GM18498 (cell line): ENCODE measurements around the gene ABR.

ENCODE experiments used
- ATAC-seq: cut with Tn5 transposase; IDR thresholded peaks from one replicate; pipeline ENCODE4 v1.9.1; 2021; ENCODE audit warnings: mild to moderate bottlenecking, moderate library complexity; ENCODE audit not compliant: unreplicated experiment

The ABR gene

DNA sequence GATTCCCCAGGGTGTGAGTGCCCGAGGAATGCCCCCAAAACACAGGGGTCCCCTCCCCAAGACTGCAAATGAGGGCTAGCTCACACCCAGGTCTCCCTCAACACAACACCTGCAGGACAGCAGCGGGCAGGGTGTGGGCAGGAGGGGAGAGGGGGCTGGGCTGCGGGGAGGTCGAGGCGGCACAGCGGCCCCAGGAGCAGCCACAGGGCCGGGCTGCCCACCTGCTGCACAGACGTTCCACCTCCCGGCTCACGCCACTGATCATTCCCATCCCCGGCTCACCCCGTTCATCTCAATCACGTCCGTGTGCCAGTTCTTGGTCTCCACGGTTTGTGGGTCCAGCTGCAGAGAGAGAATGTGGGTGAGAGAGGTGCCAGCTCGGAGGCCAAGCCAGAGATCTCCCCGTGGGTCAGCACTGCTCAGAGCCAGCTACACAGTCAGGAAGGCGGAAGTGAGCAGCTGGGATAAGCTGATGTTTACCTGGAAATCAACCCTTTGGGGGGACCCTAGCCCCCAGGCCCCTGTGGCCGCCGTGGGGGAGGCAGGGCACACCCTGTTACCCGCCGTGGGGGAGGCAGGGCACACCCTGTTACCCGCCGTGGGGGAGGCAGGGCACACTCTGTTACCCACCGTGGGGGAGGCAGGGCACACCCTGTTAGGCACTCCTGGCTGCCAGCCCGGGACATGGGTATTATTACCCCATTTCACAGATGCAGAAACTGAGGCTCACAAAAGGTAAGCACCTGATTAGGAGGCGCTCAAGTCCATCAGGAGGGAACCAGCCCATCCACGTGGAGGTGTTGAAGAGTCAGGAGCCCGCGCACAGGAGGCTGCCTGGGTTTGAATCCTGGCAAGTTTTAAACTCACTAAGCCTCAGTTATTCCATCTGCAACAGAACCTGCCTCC lies 166.7 kb downstream of the ABR start:
- no peak for ATAC-seq

DNA sequence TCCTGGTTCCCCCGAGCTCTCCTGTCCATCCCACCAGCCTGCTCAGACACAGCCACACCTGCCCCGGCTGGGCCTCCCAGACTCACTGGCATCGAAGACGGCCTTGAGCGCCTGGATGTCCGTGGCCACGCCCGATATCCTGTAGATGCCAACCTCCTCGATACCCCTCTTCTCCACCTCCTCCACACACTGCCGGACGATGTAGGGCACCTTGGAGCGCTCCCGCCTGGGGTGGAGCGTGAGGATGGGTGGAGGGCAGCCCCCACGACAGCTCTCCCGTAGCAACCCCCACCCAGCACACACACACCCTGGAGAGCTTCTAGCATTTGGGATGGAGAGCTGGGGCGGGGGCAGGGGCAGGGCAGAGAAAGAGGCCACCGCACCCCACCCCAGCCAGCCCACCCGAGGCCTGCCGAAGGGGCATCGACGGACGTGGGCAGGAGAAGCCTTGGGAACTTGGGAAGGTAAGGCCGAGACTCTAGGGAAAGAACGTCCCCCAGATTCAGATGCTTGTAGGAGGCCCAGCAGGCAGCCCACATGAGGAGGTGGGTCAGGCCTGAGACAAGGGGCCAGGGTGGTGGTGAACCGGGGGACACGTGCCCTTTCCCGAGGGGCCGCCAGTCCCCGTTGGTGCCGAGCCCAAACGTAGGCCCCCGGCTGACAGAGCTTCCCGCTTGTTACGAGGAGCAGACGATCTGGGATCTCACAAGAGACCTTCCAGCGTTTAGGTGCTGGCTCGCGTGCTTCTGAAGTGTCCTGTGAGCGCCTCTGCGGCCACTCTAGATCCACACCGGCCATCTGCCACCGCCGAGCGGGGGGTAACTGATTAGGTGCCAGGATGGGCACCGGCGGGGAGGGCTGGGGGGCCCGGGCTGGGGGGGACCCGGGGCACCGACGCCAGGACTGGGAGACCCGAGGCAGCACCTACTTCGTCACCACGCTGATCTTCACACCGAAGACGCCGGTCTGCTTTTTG lies 167.7 kb downstream of the ABR start:
- ATAC-seq, result no peak

DNA sequence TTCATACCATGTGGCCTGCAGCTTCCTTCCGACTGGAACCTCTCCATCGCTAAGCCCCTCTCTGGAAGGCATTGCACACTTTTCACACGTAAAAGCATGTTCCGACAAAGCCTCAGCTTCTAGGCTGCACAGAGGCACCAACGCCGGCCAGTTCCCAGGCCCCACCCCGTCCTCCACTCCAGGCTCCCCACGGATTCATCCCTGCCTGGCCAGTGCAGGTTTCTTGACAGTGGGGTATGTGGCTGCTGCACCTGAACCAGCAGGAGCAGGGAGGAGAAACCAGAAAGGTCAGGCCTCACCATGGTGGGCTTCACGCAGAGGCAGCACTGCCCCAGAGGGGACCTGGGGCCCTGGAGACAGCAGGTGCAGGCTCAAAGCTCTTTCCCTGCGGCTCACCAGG lies 168.6 kb downstream of the ABR start:
- no peak for ATAC-seq

DNA sequence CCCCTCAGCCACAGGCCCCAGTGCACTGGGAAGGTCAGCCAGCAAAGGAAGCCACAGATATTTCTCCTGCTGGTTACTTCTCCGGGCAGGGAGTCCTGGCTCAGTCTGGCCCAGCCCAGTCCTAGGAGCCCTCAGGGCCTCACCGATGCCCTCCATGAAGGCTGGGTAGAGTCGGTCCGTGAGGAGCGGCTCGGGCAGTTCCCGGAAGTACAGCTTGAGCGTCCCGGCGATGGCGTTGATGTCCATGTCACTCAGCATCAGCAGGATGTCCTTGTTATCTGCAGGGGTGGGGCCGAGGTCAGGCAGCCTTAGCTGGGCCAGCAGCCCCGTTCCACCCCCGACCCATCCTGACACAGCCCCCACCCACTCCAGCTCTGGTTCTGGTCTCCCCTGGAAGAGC lies 169.2 kb downstream of the ABR start:
- no peak for ATAC-seq

DNA sequence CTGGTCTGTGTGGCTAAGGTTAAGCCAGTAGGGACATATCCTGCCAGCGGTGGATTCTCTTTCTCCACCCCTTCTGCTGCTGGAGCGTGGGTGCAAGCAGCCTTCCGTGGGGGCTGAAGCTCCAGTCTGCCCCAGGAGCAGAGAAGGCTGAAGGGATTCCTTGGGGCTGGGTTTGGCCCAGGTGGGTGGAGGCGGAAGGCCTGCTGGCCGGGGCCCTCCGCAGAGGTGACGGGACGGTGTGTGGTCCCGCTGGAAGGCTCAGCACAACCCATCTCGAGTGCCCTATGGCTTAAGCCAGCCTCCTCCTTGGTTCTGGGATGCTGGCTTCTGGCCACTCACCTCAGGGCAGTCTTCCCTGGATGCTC lies 169.7 kb downstream of the ABR start:
- no peak for ATAC-seq

DNA sequence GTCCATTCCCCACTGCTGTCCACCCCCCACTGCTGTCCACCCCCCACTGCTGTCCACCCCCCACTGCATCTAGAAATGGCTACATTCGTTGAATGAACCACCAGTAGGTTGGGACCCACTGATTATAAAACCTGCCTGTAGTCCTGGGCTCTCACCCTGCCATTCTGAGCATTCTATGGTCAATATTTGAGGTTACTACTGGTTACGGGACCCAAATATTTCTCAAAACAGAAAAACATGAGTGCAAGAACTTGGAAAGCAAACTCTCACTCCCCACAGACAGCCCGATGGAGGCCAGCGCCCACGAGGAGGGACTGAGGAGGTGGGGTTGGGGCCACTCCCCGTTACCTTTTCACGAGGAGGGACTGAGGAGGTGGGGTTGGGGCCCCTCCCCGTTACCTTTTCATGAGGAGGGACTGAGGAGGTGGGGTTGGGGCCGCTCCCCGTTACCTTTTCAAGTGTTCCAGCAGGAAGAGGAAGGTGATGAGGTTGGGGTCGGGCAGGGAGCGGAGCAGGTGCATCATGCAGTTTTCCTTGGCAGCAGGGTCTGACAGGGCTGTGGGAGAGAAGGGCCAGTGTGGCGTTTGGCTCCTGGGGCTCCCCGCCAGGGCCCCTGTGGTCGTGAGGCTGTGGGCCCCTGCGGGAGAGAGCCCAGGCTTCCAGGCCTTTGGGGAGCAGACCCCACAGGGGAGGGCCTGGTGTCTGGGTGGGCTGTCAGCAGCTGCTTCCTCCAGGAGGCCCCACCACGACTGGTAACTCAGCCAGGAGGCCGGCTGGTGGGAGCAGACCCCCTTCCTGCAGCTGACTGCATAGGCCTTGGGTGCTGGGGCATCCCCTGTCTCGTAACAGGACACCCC lies 170.3 kb downstream of the ABR start:
- no peak for ATAC-seq

DNA sequence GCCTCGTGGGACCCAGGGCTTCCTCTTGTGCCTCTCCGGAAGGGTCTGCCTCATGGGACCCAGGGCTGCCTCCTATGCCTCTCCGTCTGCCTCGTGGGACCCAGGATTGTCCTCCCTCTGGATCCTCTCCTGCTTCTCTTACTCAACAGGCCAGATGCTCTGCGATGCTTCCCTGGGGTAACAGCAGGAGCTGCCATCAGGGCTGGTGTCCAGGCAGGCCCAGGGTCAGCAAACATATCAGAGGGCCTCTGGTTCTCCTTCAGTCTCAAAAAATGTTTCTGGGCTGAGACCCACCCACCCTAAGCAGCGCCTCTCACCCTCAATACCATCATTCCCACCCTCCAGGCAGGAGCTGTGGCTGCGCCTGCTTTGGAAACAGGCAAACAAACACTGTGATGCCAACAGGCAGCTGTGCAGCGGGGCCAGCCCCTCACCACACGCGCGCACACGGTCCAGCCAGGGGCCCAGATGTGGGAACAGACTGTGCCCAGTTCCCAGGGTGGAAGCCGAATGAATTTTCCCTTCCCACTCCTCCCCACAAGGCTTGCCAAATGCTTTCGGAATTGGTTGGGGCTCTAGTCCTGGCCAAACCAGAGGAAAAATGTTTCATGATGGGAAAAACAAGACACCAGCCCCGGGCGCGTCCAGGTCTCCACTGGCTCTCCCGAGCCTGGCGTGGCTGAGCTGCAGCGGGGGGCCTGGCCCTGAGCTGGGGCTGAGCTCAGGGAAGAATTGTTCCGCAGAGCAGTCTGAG lies 171.6 kb downstream of the ABR start:
- ATAC-seq, result no peak

DNA sequence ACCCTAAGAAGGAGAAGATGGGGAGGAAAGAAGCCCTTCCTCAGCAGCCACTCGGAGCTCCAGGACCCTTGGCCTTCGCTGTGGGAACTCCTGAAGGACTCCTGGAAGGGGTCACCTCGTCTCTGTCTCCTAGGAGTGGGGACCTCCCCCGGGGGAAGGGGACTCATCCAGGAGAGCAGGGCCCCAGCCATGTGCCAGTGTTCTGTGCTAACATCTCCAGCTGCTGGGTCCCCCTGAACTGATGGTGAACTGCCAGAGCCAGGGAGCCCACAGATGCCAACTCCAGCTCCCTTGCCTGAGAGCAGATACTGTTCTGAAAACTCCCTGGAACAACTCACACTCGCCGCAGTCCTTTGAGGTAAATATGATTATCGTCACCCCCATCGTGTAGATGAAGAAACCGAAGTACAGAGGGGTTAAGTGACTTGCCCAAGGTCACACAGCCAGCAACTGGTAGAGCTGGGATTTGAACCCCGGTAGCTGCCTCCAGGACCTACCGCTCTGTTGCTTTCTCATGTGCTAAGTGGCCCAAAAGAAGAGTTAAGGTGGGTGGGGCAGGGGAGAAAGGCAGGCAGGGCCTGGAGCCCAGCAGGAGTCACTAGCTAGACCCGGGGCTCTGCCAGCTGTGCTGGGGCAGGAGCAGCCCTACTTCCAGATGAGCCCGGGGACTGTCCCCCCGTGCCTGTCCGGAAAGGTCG lies 172.3 kb downstream of the ABR start:
- no peak for ATAC-seq

DNA sequence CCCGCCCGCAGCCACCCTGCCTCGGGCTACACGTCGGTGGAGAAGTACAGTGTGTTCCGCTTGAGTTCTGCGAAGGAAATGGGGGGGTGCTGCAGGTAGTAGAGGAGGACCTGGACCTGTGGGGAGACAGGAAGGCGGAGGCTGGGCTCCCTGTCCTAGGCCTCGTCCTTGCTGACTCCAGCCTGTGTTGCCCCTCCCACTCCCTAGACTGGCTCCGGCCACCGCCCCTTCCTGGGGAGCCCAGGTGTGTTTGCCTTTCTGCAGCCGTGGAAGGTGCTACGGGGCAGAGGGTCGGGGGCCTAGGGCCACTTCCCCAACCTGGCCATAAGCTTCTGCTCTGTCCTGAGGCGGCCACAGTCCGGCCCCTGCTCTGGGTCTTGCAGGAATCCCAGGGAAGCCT lies 173.7 kb downstream of the ABR start:
- no peak for ATAC-seq

DNA sequence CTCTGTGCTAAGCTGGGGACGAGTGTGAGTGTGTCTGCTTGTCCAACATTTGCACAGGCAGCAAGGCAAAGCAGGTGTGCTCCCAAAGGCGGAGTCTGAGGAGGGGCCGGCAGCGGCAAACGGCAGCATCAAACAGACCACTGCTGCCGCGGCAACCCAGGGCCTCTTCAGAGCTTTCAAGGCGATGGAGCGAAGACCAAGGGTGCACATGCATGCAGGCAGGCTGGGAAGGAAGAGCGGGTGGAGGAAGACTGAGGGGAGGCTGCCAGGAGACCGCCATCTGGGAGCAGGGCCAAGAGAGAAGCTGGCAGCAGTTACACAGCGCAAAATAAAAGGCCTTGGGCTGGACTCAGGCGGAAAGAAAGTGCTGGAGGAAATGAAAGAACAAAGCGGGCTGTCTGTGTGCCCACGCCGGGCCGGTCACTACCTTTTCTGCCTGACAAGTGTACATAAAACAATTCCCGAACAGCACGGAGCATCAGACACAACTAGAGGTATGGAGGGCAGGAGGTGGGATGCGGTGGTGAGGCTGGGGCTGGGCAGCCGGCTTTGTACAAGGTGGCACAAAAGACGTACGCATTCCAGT lies 174.3 kb downstream of the ABR start:
- ATAC-seq, result no peak

DNA sequence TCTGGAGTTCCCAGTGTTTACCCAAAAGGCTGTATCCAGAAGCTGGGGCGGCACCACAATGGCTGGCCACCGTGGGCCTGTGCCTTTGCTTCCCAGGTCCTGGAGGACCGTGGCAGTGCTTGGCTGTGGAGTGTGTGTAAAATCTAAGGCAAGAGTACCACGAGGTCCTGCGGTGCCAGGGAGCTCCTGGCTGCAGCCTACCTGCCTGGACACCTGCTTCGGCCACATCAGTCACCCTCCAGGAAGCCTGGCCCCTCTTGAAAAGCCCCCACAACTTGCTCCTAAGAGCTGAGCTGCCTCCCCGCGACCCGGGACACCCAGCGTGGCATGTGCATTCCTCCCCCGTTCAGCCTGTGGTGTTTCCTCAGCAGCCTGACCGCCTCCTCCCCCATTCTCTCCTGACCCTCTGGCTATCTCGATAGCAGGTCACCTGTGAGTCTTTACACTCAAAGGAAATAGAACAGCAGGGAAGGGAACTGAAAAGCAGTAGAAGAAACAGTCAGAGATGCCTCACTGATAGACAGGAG lies 174.9 kb downstream of the ABR start:
- ATAC-seq, result no peak

DNA sequence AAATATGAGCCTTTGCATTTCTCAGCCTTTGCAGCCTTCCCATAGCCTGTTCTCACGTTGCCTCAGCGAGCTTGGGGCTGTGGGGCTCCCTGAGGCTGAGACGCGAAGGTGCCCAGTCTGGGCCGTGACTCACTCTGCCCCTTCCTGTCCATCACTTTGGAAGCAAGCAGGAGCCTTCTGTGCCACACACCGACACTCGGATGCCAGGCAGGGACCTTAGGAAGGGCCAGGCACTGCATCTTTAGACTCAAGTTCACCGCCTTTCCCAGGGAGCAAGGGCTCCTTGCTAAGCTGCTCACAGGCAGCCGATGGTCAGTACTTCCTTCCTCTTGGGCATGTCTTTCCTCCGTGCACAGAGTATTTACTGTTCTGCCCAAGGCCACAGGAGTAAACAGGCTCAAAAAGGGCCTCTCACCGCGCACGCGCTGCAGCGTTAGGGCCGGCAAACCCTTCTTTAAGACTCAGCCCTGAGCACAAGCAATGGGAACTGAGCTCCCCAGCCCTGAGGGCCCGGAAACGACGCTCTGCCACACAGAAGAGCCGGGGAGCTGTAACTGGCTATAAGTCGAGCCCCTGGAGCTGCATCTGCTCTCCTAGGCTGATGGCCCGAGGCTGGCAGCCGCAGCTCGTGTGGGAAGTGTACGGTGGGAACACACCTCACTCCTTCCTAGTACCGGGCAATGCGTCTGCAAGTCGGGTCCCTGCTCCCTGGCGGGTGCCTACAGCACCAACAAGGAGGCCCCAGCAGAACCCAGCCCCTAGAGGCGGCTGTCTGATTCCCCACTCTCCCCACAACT lies 175.6 kb downstream of the ABR start:
- ATAC-seq, result no peak

DNA sequence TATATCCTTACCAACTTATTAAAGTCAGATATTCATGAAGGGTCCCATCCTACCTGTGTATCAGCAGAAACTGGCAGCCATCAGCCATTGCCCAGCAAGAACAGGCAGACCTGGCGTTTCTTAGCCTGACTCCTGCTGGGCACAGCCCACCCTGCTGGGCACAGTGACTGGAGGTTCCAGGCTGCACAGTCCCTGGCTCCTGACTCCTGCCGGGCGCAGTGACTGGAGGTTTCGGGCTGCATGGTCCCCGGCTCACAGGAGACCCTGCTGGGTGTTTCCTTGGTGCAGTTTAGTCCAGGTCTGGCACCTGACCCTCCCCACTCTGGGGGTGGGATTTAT lies 176.2 kb downstream of the ABR start:
- no peak for ATAC-seq

DNA sequence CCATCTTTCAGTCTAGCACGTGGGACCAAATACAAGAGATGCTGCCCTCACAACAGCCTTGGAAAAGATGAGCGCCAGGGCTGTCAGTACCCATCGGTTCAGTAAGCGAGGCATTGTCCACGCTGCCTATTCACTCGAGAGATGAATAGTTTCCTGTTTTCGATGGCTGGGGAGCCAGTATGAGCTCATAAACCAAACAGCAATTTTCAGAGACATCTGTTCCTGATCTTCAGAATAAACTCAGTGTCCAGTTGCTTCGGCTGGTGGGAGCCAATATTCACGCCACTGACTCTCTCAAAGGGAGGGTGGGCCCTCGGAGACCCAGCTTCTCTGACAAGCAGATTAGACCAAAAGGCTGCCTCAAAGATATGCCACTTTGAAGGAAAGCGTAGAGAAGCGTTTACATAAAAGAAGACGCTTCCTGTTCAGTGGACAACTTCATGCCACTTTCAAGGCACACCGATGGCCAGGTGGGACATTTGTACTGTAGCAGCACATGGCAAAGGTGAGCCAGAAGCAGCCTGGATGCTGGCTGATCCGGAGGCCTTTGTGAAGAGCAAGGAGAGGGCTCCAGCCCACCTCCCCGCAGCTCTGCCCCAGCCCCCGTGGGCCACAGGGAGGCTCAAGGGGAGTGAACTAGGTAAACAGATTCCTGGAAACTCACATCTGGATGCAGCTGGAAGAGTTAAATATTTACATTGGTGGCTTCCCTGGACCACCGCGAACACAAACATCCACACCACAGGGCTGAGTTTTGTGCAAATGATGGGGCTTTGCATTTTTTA lies 176.8 kb downstream of the ABR start:
- no peak for ATAC-seq

DNA sequence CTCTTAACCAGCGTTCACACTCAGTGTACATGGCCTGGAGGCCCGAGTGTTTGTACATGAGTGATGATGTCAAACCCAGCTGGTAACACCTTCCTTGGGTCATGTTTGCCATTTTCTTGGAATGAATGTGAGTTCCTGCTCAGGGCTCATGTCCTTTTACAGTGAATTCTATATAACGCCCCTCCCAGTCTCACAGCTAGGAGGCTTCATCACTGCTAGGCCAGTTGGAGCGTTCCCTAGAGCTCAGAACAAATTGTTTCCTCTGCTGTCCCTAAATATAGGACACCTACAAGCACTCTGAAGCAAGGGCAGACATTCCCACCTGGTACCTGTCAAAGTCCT lies 177.4 kb downstream of the ABR start:
- ATAC-seq, result no peak

DNA sequence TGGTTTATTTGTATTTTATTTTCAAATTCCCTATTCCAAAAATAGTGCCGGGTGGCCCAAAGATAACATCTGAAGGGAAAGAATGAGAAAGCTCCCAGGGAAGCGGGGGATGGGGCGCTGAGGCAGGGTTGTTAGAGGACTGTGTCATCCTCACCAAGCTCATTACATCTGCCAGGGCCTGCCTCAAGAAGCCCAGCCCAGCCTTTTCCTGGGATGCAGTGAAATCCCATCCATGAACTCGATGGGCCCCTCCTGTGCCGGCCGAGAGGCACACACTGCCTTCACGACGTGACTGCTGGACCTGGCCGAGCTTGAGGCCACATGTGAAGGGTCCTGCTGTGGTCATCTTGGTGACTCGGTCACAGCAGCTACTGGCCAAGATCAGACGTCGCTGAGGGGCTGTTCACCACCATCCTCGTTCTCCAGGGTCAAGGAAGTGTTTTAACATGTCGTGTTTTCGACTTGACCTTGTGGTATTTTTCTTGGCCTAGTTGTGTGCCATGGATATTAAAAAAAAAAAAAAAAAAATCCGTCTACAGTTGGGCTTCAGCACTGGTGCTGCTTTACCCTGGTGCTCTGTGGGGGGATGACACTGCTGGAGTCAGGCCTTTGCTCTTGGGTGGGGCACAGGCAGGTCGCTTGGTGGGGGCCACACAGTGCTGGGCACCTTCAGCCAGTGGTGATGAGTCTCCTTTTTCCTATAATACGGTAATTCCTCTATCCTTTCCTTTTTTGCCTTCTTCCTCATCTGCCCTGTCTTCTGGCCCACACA lies 178.0 kb downstream of the ABR start:
- ATAC-seq, result no peak
